ENCODE results near the gene PLVAP. TPM values are rescaled to one million over a fixed set of nuclear protein-coding genes. Genes with fewer than 3 reads are reported as not detected.
A peak's percentile ranks its signal among the peaks of the same experiment; 100 is the strongest.

The PLVAP gene
- total and polyA plus RNA-seq, 9 of the 15 experiments (the other 6 are each of a cell fraction or from before 2014, with no cell fraction given) = 0.09 to 0.84 (median 0.51) TPM; not detected in 4

- TF ChIP-seq ZNF766 (CRISPR knock-in tag; conservative IDR thresholded peaks at IDR 0.05) = no peak
- 0 out of 2 replicates have a peak, but pooled peaks have one; percentile 39 for TF ChIP-seq NFRKB (IDR thresholded peaks at IDR 0.05; ENCODE audit: low read depth)
- TF ChIP-seq E2F4 (CRISPR knock-in tag; IDR thresholded peaks at IDR 0.05; ENCODE audit: low read depth) = no peak
- no peak for TF ChIP-seq TAL1 (IDR thresholded peaks at IDR 0.05)
- TF ChIP-seq ERF (CRISPR knock-in tag; IDR thresholded peaks at IDR 0.05) = no peak
- TF ChIP-seq TCF3 (CRISPR knock-in tag; IDR thresholded peaks at IDR 0.05) = no peak
- no peak for TF ChIP-seq HDAC6 (IDR thresholded peaks at IDR 0.05; ENCODE audit: low read depth, low read length)
- no peak for TF ChIP-seq ZNF212 (CRISPR knock-in tag; IDR thresholded peaks at IDR 0.05)
- TF ChIP-seq CCAR2 (IDR thresholded peaks at IDR 0.05; ENCODE audit: low read depth, low read length) = no peak
- peak; percentile 74 for TF ChIP-seq ELF2 (CRISPR knock-in tag; IDR thresholded peaks at IDR 0.05)
- TF ChIP-seq CREM (IDR thresholded peaks at IDR 0.05; ENCODE audit: low read depth) = peak; percentile 85
- TF ChIP-seq RAD21 (CRISPR knock-in tag; conservative IDR thresholded peaks at IDR 0.05 in 1 of 2, IDR thresholded peaks at IDR 0.05 in 1 of 2) = no peak
- TF ChIP-seq BCL6 (CRISPR knock-in tag; IDR thresholded peaks at IDR 0.05) = no peak
- no peak for TF ChIP-seq SRSF3 (IDR thresholded peaks at IDR 0.05; ENCODE audit: insufficient read depth, low read length)
- TF ChIP-seq EGR1 (conservative IDR thresholded peaks at IDR 0.05) = peak; percentile 87
- TF ChIP-seq ZNF146 (CRISPR knock-in tag; IDR thresholded peaks at IDR 0.05; ENCODE audit: unreplicated experiment) = no peak
- no peak for TF ChIP-seq PHB2 (IDR thresholded peaks at IDR 0.05; ENCODE audit: low read depth)
- no peak for TF ChIP-seq GATAD2A (IDR thresholded peaks at IDR 0.05)
- peak; percentile 93 for TF ChIP-seq ELF1 (tag; IDR thresholded peaks at IDR 0.05)
- TF ChIP-seq ZNF764 (CRISPR knock-in tag; IDR thresholded peaks at IDR 0.05; ENCODE audit: low read depth) = no peak
- TF ChIP-seq SREBF1 (IDR thresholded peaks at IDR 0.05; ENCODE audit: borderline replicate concordance, low read depth, low read length) = no peak
- TF ChIP-seq CBFB (CRISPR knock-in tag; IDR thresholded peaks at IDR 0.05) = no peak
- TF ChIP-seq HEY1 (CRISPR knock-in tag; IDR thresholded peaks at IDR 0.05; ENCODE audit: borderline replicate concordance) = no peak
- no peak for TF ChIP-seq CBX8 (IDR thresholded peaks at IDR 0.05; ENCODE audit: borderline replicate concordance, extremely low read depth, low read depth, low read length, poor library complexity, severe bottlenecking)
- TF ChIP-seq RCOR1 (IDR thresholded peaks at IDR 0.05; ENCODE audit: borderline replicate concordance in 1 of 2, low read depth in 2 of 2, low read length in 2 of 2) = no peak
- peak; percentile 87 for TF ChIP-seq CHD1 (IDR thresholded peaks at IDR 0.05; ENCODE audit: low read length)
- TF ChIP-seq ZC3H8 (IDR thresholded peaks at IDR 0.05) = no peak
- TF ChIP-seq RBM17 (IDR thresholded peaks at IDR 0.05; ENCODE audit: borderline replicate concordance, low read depth, low read length) = no peak
- TF ChIP-seq EWSR1 (IDR thresholded peaks at IDR 0.05; ENCODE audit: borderline replicate concordance, low read depth, partially characterized antibody) = no peak
- TF ChIP-seq MITF (IDR thresholded peaks at IDR 0.05) = no peak
Observed at GRCh38 chr19:17309198-17309964, 67.8 kb downstream of the PLVAP start, which contains the start of gene DDA1 (continued).

Data from K562 (cell line).